HG03469 (cell line): ENCODE data around the gene RPA3.
"Not testable (repeated sequence)": the region's sequence is repeated elsewhere in the genome, so short reads cannot be mapped to it uniquely, and the experiment has no call there.

Experiments
- ATAC-seq: cut with Tn5 transposase; IDR thresholded peaks from one replicate; pipeline ENCODE4 v1.9.1; 2021; ENCODE audit warnings: mild to moderate bottlenecking, moderate library complexity, moderate number of reproducible peaks; ENCODE audit not compliant: unreplicated experiment

RPA3 gene

DNA sequence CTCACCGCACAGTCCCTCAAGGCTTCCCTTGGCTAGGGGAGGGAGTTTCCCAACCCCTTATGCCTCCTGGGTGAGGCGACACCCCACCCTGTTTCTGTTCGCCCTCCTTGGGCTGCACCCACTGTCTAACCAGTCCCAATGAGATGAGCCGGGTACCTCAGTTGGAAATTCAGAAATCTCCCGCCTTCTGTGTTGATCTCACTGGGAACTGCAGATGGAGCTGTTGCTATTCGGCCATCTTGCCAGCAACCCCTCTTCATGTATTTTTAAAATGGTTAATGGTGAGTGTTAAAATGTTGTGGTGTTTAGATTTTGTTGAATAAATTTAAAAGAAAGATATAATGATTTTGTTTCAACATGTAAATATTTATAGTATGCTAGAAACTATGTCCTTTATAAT, 55.9 kb downstream of the RPA3 start:
- no peak for ATAC-seq

DNA sequence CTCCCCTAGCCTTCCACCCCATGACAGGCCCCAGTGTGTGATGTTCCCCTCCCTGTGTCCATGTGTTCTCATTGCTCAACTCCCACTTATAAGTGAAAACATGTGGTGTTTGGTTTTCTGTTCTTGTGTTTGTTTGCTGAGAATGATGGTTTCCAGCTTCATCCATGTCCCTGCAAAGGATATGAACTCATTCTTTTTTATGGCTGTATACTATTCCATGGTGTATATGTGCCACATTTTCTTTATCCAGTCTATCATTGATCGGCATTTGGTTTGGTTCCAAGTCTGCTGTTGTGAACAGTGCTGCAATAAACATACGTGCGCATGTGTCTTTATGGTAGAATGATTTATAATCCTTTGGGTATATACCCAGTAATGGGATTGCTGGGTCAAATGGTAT, 61.9 kb downstream of the RPA3 start:
- ATAC-seq, result not testable (repeated sequence)

DNA sequence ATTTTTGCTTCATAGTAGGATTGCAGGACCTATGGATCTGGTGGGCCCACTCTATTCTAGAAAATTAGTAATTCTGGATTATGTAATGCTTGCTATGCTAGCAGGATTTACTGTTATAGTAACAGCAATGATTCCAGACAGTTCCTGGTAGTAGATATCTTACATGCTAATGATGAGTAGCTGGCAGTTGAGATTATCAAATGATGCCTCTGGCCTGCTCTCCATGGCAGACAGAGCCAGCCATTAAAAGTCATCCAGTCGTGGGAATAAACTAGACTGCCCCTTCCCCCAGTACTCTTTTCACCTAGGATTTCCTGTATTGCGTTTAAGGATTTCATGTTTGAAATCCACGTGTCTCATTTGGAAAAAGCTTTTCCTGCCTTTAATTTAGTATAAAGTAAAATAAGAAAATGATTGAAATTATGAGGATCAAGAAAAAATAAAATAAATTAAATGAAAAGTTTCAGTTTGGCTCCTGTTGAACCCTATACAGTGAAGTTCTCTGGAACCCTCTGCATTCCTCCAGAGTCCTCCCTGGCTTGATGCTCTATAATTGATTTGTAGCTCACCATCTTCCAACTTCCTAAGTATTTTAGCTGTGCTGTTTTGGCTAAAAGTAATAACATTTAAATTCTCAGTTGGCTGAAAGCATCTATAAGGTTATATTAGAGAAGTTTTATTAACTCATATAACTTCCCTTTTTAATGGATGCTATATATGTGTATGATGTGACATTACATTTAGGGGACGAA, 63.3 kb downstream of the RPA3 start:
- ATAC-seq, result no peak

DNA sequence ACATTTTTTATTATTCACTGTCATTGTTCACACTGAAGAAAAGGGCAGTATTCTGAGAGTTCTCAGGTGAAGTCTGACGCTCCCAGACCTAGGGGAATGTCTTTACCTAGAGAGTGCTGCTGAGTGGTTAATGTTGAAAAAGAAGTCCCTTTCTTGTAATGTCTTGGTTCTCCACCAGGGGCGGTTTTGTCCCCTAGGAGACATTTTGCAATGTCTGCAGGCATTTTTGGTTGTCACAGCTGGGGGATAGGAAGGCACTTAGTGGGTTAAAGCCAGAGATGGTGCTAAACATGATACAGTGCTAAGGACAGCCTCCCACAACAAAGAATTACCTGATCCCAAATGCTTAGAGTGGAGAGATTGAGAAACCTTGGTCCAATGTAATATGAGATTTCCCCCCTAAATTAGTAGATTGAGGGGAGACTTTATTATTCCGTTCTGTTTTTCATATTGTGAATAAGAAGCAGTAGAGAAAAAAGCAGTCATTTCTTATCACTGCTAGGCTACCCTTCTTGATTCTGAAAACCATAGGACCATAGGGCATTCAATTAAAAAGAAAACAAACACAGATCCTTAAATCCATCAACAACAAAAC, 64.7 kb downstream of the RPA3 start:
- ATAC-seq, result no peak

DNA sequence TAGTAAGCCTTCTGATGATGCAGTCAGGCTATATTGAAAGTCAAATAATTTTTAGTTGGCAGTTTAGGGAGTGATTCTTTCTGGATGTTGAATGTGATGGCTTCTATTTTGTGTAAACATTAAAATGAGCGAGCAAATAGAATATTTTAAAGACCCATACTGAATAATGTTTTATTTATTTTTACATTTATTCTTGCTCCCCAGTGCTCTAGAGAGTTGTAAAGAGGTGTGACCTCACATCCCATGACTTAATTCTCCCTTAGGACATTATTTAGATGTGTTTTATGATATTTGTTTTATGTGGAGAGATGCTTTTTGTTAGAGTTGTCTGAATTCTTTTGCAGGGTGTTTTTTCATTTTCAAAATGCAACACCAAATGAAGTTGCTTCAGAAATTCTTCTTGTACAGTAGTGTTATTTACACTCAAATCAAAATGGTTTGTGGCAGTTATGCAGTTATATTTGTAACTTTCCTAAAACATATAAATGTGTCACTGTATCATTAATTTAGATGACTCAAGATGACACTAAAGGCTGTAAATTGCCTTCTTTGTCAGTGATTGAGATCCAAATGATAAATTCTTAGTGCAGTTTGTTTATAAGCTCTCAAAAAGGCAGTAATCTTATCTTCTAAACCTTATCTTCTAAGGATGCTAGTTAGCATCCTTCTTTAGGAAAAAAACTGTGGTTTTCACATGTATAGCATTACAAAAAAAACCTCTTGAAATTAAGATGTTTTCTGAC, 65.4 kb downstream of the RPA3 start:
- ATAC-seq, result no peak

DNA sequence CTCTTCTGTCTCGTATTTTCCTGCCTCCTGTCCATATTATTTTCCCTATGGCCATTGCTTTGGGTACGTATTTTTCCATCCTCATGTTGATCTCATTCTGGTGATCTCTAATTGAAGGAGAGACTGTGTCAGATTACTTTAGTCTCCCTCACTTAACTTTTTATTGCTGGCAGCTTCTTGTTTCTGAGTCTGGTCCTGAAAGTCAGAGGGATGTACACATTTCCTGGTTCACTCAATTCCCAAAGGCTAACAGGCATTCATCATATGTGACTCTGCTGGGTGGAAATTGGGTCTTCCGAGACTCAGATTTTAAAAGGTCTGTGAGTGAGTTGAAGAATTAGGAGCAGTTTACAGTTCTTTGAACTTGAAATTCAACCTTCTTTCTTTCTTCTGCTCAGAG, 66.9 kb downstream of the RPA3 start:
- ATAC-seq, result no peak

DNA sequence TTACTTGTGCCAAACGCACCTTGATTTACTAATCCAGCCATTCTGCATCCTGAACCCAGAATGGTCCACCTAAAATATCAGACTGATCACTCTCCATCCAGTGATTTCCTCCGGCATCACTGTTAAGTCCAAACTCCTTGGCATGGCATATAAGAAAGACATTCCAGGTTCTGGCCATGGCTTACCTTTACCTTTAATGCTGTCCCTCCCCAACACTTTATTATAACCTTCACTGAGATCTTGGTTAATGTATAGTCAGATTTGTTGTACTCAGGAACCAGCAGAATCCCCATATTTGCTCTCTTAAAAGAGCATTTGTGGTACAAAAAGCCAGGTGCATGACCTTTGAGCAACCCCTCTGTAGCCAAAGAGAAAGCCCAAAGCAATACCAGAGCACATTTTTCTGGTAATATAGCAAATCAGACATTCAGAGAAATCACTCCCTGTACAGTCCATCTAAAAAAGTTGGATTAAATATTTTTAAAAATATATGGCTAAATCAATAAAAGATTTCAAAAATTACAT, 67.7 kb downstream of the RPA3 start:
- ATAC-seq, result no peak

DNA sequence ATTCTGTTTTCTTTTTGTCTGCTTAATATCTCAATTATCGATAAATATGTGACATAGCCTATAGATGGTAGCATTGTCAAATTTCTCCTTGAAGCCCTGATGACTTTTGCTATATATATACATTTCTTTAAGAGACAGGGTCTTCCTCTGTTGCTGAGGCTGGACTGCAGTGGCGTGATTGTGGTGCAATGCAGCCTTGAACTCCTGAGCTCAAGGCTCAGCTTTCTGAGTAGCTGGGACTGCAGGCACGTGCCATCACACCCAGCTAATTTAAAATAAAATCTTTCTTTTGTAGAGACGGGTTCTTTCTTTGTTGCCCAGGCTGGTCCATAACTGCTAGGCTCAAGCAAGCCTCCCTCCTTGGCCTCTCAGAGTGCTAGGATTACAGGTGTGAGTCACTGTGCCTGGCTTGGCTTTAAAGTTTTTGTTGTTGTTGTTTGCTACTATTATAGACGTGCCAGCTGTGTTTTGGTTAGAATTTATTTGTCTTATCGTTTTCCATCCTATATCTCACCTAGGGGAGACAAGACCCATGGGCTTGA, 70.8 kb downstream of the RPA3 start:
- ATAC-seq, result no peak

DNA sequence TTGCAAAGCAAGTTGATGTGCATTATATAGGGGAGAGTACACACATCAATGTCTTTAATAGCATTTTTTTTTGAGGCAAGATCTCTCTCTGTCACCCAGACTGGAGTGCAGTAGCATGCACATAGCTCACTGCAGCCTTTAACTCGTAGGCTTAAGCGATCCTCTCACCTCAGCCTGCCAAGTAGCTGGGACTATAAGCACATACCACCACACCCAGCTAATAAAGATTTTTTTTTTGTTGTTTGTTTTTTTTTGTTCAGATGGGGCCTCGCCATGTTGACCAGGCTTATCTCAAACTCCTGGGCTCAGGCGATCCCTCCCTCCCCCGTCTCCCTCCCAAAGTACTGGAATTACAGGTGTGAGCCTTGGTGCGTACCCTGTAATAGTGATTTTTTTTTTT, 76.3 kb downstream of the RPA3 start:
- no peak for ATAC-seq

DNA sequence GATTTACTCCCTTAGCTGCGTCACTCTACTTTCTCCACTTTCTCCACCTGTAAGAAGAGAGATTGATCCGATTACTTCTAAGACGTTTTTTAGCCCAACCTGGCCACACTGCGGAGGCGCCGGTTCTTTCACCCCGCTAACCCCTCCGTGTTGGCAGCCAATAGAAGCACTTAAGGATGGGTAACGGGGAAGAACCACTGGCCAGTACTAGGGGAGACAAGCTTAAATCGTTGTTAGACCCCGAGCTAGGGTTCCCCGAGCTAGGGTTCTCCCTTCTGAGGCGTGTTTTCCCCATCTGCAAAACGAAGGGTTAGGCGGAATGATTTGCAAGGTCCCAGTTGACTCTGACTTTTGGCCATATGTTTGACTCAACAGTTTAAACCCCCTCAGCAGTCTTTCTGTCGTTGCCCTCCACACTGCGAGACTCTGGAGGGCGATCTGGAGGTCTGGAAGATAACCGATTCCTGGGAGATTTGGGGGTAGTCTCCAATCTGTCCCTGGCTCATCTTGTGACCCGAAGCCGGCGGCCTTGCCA, 77.2 kb downstream of the RPA3 start:
- ATAC-seq, result no peak

DNA sequence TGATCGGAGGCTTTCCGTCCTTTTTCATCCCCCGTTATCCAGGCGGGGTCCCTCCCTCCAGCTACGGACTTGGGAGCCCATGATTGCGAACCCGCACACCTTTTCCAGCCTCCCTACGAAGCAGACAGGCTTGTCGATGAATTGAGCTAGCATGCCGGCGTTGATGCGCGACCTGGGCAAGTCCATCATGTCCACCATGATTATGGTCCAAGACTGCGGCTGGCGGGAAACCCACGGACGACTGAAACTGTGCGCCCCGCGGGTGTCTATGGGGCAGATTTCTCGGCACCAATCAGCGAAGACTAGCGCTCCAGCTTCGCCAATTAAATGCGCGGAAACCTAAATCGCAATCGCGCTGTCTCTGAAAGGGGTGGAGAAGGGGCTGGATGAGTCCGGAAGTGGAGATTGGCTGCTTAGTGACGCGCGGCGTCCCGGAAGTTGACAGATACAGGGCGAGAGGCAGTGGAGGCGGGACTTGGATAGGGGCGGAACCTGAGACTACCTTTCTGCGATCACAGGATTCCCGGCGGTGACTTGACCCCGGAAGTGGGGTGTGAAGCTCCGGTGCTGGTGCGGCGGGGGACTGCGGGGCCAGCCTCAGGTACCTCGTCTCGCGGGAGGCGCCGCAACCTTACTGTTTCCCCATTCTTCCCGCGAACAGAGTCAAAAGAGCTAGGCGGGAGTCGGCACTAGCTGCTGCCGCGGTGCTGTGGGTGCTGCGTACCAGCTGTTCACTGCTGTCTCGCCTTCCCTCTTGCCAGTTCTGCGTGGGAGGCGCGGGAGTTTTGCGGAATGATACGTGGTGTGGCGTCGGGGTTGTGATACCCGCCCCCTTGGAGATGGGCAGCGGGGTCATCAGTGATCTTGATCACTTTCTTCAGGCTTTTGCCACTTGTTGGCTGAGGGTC, 77.9 kb downstream of the RPA3 start, which contains the start of gene UMAD1:
TSS of gene UMAD1 (plus strand) at position 532 of the 908 bp plus-strand sequence. CDS start 32,620 bp downstream, outside the sequence.
- ATAC-seq, result peak; percentile 97

DNA sequence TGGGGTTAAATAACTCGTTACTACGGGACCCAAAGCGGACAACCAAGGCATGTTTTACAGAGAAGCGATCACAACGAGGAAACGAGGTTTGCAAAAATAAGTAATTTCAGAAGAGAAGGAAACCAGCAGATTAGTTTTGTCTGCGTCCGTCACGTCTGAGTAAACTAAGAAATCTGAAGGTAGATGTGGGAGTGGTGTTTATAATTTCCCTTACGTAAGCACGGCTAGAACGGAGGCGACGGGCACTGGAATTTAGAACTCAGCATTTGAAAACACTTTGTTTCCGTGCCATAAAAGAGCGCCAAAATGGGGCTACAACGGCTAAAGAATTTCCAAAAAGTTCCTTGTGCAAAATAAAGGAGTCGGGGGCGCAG, 78.6 kb downstream of the RPA3 start:
- no peak for ATAC-seq

DNA sequence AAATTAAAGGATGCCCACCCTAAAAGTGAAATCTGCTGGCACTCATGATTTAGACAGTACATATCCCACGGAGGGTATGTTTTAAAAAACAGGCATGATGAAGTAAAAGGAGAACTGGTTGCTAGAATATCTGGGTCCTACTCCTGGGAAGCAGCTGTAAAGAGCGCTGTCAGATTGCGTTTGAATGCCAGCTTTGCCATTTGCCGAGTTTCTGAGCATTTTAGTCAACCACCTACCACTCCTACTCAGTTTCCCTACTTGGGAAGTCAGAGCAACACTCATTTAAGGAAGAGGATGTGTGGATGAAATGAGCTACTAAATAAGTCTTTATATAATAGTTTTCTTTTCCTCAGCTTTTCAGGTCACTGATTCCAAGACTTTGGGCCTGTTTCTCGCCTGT, 79.0 kb downstream of the RPA3 start:
- no peak for ATAC-seq

DNA sequence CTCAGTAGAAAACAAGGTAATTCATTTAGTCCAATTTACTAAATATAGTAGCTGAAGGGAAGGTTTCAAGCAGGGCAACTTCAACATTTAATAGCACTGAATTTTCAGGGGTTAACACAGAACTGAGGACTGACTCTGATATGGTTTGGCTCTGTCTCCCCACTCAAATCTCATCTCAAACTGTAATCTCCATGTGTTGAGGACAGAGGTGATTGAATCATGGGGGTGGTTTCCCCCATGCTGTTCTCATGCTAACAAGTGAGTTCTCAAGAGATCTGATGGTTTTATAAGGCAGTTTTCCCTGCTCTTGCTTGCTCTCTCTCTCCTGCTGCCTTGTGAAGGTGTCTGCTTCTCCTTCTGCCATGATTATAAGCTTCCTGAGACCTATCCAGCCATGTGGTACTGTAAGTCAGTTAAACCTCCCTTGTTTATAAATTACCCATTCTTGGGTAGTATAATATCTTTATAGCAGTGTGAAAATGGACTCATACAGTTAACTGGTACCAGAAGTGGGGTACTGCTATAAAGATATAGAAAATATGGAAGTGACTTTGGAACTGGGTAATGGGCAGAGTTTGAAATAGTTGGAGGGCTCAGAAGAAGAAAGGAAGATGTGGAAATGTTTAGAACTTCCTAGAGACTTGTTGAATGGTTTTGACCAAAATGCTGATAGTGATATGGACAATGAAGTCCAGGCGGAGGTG, 87.6 kb downstream of the RPA3 start:
- ATAC-seq, result no peak

DNA sequence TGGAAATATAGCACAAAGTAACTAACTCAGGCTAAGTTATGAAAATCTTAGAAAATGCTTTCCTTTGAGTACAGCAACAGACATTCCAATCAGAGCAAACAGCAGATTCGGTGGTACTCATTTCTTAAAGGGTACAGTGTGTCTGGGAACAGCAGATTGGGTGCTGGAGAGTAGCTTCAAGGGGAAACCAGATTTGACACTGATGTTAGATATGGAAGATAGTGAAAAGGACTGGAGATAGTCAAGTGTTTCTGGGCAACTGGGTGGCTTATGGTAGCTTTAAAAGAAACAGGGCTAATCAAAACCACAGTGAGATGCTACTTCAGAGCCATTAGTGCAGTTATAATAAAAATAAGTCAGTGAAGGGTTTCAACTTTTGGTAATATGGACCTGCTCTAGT, 89.9 kb downstream of the RPA3 start:
- no peak for ATAC-seq

DNA sequence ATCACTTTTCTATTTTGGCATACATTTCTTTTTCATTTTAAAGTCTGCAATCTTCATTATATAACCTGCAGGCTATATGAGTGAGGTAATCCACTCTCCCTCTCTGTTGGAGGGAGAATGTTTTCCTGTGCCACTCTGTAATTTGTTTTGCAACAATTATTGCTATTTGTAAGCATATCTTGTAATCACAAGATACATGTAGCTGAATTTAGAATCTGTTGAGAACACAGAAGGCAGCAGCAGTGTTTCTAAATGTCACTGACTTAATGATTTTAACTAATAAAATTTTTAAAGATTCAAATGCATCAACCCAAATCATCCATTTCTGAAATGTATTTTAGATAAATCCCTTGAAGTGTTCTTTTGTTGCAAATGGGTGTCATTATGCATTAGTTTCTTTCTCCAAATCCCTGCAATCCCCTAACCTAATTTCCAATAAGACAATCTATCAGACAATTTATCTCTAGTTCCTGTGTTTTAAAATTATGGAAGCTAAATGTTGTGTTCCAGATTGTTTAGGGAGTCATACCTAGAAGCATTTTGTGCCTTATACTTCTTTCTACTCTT, 97.7 kb downstream of the RPA3 start:
- ATAC-seq, result no peak

DNA sequence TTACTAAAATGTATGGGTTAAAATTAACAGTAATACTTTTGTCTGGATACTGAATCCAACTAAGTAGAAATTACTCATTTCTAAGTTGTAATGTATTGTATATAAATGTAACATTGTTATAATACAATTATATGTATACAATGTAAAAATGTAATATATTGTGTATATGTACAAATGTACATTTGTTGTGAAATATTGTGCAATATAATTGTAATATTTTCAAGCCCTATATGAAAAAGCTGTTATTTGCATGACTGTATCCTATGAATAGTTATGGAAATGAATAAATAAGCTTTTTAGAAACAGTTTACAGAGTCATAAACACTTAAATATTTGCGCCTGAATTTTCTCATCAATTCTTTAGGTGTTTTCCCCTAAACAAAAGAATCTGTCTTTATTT, 98.2 kb downstream of the RPA3 start:
- ATAC-seq, result no peak

DNA sequence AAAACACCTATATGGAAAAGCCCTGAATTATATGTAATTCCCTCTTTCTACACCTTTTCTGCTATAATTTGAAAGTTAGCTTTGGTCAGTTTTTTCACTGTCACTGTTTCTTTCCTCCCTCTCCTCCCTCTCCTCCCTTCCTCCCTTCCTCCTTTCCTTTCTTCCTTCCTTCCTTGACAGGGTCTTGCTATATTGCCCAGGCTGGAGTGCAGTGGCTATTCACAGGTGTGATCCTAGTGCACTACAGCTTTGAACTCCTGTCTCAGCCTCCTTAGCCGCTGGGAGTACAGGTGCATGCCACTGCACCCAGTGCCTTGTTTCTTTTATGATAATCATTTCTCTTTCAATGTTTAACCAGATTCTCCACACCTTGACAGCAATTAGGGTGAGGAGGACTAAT, 100.0 kb downstream of the RPA3 start:
- ATAC-seq, result no peak

DNA sequence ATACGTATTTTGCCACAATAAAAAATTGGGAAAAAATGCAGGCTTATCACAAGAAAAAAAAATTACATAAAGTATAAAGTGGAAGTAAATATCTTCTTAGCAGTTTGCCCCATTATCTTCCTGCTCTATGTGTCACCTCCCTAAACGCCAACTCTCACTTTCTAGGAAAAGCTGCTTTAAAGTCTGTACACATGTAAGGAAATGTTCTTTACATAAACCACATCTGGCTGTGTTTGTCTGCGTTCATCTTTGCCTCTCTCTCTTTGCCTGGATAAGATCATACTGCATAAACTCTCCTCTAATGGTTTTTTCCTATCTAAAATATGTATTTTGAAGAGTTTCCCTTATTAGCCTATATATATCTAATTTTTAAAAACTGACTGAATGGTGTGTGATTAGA, 100.9 kb downstream of the RPA3 start:
- ATAC-seq, result no peak
